Measurements from ENCODE around the gene NKRF. TPM values are rescaled to one million over a fixed set of nuclear protein-coding genes. Genes with fewer than 3 reads are reported as not detected.

Gene NKRF
- polyA plus RNA-seq, 1 donor, result 8.5 TPM

DNA sequence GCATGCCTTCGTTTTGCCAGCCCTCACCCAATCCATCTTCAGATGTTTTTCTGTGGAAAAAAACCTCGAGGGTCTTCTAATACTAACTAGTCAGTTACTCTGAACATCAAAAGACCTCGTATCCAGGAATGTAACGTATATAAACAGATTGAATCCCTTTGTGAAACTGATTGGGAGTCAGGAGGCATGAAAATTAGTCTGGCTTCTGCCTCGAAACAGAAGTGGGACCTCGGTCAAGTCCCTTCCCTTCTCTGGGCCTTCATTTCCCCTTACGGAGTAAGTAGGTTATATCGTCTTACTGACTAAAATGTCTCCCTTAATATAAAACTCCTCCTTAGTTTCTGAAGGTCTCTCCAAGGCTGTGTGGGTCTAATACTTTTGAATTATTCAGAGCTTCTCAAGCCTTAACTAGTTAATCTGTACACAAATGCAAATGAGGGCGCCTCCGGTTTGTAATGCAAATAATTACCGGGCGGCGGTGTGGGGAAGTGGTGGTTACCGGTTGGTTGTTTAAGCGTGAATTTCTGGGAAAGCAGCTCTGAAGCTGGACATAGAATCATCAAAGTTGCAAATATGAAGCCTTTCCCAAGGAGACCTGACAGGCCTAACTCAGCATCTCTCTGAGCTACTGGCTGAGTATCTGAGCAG is 11.4 kb upstream of the NKRF start:
- Histone ChIP-seq H3K4me3 (ENCODE audit: low read length) (no peak overlapping the region), H3K27me3 (ENCODE audit: control insufficient read depth, insufficient read depth, low read length) (no peaks in the 10 kb centered on the region), H3K27ac (ENCODE audit: low read length) (no peak overlapping the region), H3K4me1 (ENCODE audit: control insufficient read depth, insufficient read depth, low read length) (no peaks in the 10 kb centered on the region), H3K9me3 (ENCODE audit: control insufficient read depth, low read depth, low read length) (no peaks in the 10 kb centered on the region), H3K36me3 (ENCODE audit: control insufficient read depth, insufficient read depth, low read length) (no peaks in the 10 kb centered on the region)
- WGBS (ENCODE audit: insufficient coverage, low lambda C conversion rate), result no CpG with 5 or more reads among the region's 15 CpGs
- no peak for DNase-seq

DNA sequence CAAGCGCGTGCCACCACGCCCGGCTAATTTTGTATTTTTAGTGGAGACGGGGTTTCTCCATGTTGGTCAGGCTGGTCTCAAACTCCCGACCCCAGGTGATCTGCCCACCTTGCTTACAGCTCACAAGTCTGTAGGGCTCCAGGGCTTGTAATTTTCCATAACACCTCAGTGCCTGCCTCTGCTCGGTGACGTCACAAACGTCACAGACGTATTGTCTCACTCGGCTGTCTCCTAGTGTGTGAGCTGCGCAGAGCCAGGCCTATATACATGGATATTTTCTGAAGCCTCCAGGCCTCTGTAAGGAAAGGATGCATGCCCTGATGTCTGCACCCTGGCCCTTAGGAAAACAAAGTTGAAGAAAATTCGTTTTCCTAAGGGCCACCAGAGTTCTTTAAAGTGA is 8.6 kb upstream of the NKRF start:
- Histone ChIP-seq H3K27ac (ENCODE audit: low read length) (no peak overlapping the region), H3K9me3 (ENCODE audit: control insufficient read depth, low read depth, low read length) (no peaks in the 10 kb centered on the region), H3K36me3 (ENCODE audit: control insufficient read depth, insufficient read depth, low read length) (no peaks in the 10 kb centered on the region), H3K4me3 (ENCODE audit: low read length) (no peak overlapping the region), H3K4me1 (ENCODE audit: control insufficient read depth, insufficient read depth, low read length) (no peaks in the 10 kb centered on the region), H3K27me3 (ENCODE audit: control insufficient read depth, insufficient read depth, low read length) (no peaks in the 10 kb centered on the region)
- no peak for DNase-seq
- WGBS (ENCODE audit: insufficient coverage, low lambda C conversion rate), result no CpG with 5 or more reads among the region's 13 CpGs

DNA sequence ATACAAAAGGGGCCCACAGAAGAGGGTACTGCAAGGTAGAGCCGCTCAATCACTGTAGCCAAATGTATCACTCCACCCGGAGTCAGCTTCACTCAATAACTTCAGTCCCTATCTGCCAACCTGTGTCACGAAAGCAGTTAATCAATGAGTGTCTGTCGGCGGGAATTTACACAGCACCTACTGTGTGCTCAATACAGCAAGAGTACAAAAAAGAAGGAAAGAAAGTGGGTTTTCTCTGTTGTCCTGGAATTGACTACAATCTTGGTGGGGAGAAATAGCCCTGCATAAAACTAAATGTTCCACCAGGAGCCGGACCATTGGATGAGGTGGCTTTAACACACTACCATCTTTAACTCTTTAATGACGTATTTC is 780 bp upstream of the NKRF start:
- WGBS (ENCODE audit: insufficient coverage, low lambda C conversion rate), result no CpG with 5 or more reads among the region's 7 CpGs
- peak overlapping the region; percentile 80 for H3K27ac ChIP-seq (ENCODE audit: low read length)
- no peaks in the 10 kb centered on the region for H3K4me1 ChIP-seq (ENCODE audit: control insufficient read depth, insufficient read depth, low read length)
- no peaks in the 10 kb centered on the region for H3K27me3 ChIP-seq (ENCODE audit: control insufficient read depth, insufficient read depth, low read length)
- DNase-seq, result no peak
- no peaks in the 10 kb centered on the region for H3K9me3 ChIP-seq (ENCODE audit: control insufficient read depth, low read depth, low read length)
- no peaks in the 10 kb centered on the region for H3K36me3 ChIP-seq (ENCODE audit: control insufficient read depth, insufficient read depth, low read length)
- peak overlapping the region; percentile 85 for H3K4me3 ChIP-seq (ENCODE audit: low read length)

DNA sequence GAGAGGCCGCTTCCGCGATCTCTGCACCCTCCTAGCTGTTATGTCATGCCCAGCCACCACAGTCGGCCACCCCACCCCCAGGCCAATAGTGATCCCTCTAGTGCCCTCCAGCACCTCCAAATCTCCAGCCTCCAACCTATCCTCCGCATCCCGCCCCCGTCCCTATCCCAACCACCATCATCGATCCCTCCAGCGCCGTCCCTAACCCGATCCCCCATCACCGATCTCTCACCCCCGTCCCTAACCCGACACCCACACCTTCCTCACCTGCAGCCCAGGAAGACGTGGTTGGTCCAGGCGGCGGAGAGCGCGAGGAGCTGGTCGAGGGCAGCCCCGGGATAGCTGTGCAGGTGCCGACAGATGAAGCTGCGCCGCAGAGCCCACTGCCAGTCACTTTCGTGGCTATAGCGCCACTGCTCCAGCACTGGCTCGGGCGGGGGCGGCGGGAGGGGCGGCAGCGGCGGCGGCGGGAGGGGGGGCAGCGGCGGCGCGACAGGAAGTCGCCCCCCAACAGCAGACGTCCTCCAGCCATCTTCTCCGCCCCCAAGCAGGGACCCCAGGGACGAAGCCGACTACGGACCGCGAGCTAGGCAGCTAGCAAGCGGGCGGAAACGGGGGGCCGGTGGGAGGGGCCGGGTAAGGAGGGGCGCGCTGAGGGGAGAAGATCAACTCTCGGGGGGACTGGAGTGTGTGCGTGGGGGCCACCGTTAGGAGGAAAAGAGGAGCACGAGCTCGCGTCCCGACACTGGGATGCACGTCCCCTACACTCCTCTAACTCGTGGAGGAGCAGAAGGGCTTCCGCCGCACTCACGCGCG is 552 bp downstream of the NKRF start:
- H3K27me3 ChIP-seq (ENCODE audit: control insufficient read depth, insufficient read depth, low read length), result no peaks in the 10 kb centered on the region
- H3K27ac ChIP-seq (ENCODE audit: low read length), result peak overlapping the region; percentile 80
- no CpG with 5 or more reads among the region's 68 CpGs for WGBS (ENCODE audit: insufficient coverage, low lambda C conversion rate)
- no peaks in the 10 kb centered on the region for H3K9me3 ChIP-seq (ENCODE audit: control insufficient read depth, low read depth, low read length)
- no peaks in the 10 kb centered on the region for H3K36me3 ChIP-seq (ENCODE audit: control insufficient read depth, insufficient read depth, low read length)
- DNase-seq, result peak; percentile 30 to 35
- H3K4me1 ChIP-seq (ENCODE audit: control insufficient read depth, insufficient read depth, low read length), result no peaks in the 10 kb centered on the region
- H3K4me3 ChIP-seq (ENCODE audit: low read length), result peak overlapping the region; percentile 85

DNA sequence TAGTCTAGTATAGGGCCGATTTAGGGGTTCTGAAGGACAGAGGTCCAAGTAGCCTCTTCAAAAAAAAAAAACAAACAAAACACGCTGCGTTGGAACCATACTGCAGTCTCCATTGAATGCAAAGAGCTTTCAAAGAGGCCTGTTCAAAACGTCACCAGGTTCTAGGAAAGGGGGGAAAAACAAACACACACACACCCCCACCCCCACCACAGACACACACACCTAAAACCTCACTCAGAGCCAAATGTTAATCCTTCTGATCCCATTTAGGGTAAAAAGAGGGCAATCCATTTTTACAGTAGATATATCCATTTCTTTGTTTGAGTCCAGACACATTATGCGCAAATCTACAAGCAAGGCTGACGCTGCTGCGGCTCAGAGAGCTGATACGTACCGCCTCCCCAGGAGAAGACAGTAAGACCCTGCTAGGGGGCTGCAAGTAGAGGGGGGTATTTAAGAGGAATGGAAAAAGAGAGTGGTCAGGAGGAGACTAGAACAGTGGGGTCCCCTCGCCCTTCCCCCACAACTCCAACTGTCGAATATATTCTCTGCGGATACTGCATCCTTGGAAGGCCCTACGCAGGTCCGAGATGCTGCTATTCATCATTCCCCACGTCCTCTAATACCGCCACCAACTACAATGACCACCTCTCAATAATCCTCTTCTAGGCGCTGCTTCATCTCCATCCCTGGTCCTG is 1.3 kb downstream of the NKRF start:
- H3K36me3 ChIP-seq (ENCODE audit: control insufficient read depth, insufficient read depth, low read length), result no peaks in the 10 kb centered on the region
- H3K27ac ChIP-seq (ENCODE audit: low read length), result peak overlapping the region; percentile 80
- H3K27me3 ChIP-seq (ENCODE audit: control insufficient read depth, insufficient read depth, low read length), result no peaks in the 10 kb centered on the region
- no CpG with 5 or more reads among the region's 17 CpGs for WGBS (ENCODE audit: insufficient coverage, low lambda C conversion rate)
- peak overlapping the region; percentile 85 for H3K4me3 ChIP-seq (ENCODE audit: low read length)
- no peaks in the 10 kb centered on the region for H3K4me1 ChIP-seq (ENCODE audit: control insufficient read depth, insufficient read depth, low read length)
- H3K9me3 ChIP-seq (ENCODE audit: control insufficient read depth, low read depth, low read length), result no peaks in the 10 kb centered on the region
- peak in 1 of 2 donors; percentile 16 for DNase-seq

DNA sequence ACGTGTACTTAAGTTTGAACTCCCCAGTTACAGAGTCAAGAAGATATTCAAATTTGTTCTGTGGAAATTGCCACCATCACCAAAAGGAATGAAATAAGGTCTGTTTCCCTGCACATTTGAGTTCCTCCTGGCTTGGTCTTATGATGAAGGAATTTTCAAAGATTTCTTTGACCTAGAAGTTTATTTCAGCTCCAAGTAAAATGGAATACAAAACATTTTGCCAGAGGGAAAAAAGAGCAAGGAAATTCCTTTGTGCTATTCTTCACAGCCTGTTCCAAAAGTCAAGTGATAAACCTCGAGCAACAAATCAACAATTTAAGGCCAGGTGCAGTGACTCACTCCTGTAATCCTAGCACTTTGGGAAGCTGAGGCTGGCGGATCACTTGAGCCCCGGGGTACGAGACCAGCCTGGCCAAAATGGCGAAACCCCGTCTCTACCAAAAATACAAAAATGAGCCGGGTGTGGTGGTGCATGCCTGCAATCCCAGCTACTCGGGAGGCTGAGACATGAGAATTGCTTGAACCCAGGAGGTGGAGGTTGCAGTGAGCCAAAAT is 3.4 kb downstream of the NKRF start:
- H3K36me3 ChIP-seq (ENCODE audit: control insufficient read depth, insufficient read depth, low read length), result no peaks in the 10 kb centered on the region
- no peaks in the 10 kb centered on the region for H3K4me1 ChIP-seq (ENCODE audit: control insufficient read depth, insufficient read depth, low read length)
- H3K4me3 ChIP-seq (ENCODE audit: low read length), result no peak overlapping the region
- H3K9me3 ChIP-seq (ENCODE audit: control insufficient read depth, low read depth, low read length), result no peaks in the 10 kb centered on the region
- DNase-seq, result no peak
- no CpG with 5 or more reads among the region's 9 CpGs for WGBS (ENCODE audit: insufficient coverage, low lambda C conversion rate)
- no peaks in the 10 kb centered on the region for H3K27me3 ChIP-seq (ENCODE audit: control insufficient read depth, insufficient read depth, low read length)
- H3K27ac ChIP-seq (ENCODE audit: low read length), result no peak overlapping the region

DNA sequence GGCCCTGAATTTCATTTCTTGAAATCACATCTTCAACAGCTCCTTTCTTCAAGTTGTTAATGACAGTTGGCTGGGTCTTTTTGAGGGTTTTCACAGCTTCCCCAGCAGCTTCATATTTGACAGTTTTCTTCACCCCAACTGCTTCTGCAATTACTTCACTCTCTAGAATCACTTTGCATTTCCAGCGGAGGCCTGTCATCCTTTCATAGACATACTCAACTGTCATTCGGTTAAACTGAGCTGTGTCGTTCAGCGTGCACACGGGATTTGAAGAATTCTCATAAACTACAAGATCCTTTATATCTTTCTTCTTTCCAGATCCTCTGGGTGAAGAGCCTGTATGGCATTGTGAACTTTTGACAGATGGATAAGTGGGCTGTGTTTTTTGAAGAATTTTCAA is 16.4 kb downstream of the NKRF start:
- no peak overlapping the region for H3K4me3 ChIP-seq (ENCODE audit: low read length)
- no peaks in the 10 kb centered on the region for H3K9me3 ChIP-seq (ENCODE audit: control insufficient read depth, low read depth, low read length)
- no peaks in the 10 kb centered on the region for H3K4me1 ChIP-seq (ENCODE audit: control insufficient read depth, insufficient read depth, low read length)
- no peak for DNase-seq
- H3K27ac ChIP-seq (ENCODE audit: low read length), result no peak overlapping the region
- no peaks in the 10 kb centered on the region for H3K27me3 ChIP-seq (ENCODE audit: control insufficient read depth, insufficient read depth, low read length)
- H3K36me3 ChIP-seq (ENCODE audit: control insufficient read depth, insufficient read depth, low read length), result peaks cover 13% of the 10 kb centered on the region
- no CpG with 5 or more reads among the region's 5 CpGs for WGBS (ENCODE audit: insufficient coverage, low lambda C conversion rate)

DNA sequence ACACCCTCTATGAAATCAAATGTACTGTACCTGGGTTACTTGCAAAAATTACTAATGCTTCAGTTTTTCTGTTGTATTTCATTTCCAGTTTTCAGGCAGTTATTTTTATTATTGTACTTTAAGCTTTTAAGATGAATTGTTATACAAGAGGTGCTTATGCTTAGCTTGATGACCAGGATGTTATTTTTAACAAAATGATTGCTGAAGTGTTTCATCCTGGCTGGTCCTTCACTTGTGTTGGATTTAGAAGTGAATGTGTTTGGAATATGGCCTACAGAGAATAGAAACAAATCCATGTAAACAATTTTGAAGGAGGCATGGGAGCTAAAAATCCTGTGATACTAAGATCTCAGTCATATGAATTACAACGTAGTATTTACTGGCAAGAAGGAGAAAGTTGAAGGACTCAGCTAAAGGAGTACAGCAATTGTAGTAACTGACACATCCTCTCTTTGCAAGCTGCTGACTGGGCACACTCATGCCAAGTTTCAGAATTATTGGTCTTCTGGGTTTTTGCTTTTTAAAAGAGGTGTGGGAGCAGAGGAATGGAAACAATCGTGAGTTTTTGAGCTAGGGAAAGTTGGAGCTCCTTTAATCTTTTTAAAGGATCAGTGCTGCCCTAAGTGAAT is 22.7 kb downstream of the NKRF start:
- no peaks in the 10 kb centered on the region for H3K27me3 ChIP-seq (ENCODE audit: control insufficient read depth, insufficient read depth, low read length)
- no peaks in the 10 kb centered on the region for H3K4me1 ChIP-seq (ENCODE audit: control insufficient read depth, insufficient read depth, low read length)
- no peak overlapping the region for H3K4me3 ChIP-seq (ENCODE audit: low read length)
- DNase-seq, result no peak
- no CpG with 5 or more reads among the region's 2 CpGs for WGBS (ENCODE audit: insufficient coverage, low lambda C conversion rate)
- peaks cover 2% of the 10 kb centered on the region for H3K36me3 ChIP-seq (ENCODE audit: control insufficient read depth, insufficient read depth, low read length)
- H3K9me3 ChIP-seq (ENCODE audit: control insufficient read depth, low read depth, low read length), result no peaks in the 10 kb centered on the region
- H3K27ac ChIP-seq (ENCODE audit: low read length), result no peak overlapping the region

DNA sequence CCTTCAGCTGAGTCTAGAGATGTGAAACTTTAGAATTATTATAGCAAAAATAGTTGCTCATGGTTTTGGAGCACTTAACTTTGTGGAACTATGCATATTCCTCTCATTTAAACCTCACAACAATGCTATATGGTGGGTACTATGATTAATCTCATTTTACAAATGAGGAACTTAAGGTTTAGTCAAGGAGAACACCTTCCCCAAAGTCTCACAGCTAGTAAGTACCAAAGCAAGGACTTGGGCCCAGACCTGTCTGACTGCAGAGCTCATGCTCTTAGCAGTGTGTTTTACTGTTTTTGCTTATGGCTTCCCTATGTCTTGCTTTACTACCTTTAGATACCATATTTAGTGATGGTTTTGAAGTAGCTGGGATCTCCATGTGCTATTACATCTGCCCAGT is 26.8 kb downstream of the NKRF start:
- no peaks in the 10 kb centered on the region for H3K27me3 ChIP-seq (ENCODE audit: control insufficient read depth, insufficient read depth, low read length)
- H3K9me3 ChIP-seq (ENCODE audit: control insufficient read depth, low read depth, low read length), result no peaks in the 10 kb centered on the region
- H3K4me3 ChIP-seq (ENCODE audit: low read length), result no peak overlapping the region

More for the DNA sequence above, 26.8 kb downstream of the NKRF start:
- H3K36me3 ChIP-seq (ENCODE audit: control insufficient read depth, insufficient read depth, low read length), result peaks cover 4% of the 10 kb centered on the region
- DNase-seq, result no peak
- H3K4me1 ChIP-seq (ENCODE audit: control insufficient read depth, insufficient read depth, low read length), result peaks cover 5% of the 10 kb centered on the region
- no peak overlapping the region for H3K27ac ChIP-seq (ENCODE audit: low read length)

All from large intestine (tissue), 3 donors.